GM19043 (cell line): ENCODE results near the gene ANO10.

ENCODE experiments used
- ATAC-seq: cut with Tn5 transposase; IDR thresholded peaks from one replicate; pipeline ENCODE4 v1.9.1; 2021; ENCODE audit warnings: low read depth; ENCODE audit not compliant: unreplicated experiment

ANO10 gene

GRCh38 chr3:43426388-43426787 lies 195.4 kb downstream of the ANO10 start:
- no peak for ATAC-seq

GRCh38 chr3:43425829-43426228 lies 196.0 kb downstream of the ANO10 start:
- no peak for ATAC-seq

- ATAC-seq: no peak
These were observed 198.2 kb downstream of the ANO10 start for GRCh38 chr3:43423639-43424038.

GRCh38 chr3:43423142-43423541 lies 198.7 kb downstream of the ANO10 start:
- ATAC-seq: no peak

GRCh38 chr3:43418601-43419272 lies 203.1 kb downstream of the ANO10 start:
- no peak for ATAC-seq

DNA sequence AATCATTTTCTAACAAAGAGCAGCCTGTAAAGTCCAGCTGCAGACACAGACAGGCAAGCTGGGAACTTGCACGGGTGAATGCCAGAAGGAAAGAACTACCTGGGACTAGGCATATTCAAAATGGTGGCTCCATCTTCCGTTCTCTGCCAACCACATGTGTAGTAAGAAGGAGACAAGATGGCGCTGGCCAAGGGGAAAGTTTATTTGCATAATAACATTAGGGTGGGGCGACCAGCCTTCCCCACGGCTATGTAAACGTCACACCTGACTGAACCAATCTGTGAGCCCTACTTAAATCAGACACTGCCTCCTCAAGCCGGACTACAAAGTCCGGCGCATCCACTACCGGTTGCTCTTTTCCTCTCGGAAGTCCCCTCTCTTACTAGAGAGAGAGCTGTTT lies 204.7 kb downstream of the ANO10 start:
- no peak for ATAC-seq

- no peak for ATAC-seq
These were observed 206.7 kb downstream of the ANO10 start for GRCh38 chr3:43415088-43415487.

- no peak for ATAC-seq
These were observed 208.0 kb downstream of the ANO10 start for GRCh38 chr3:43413676-43414368.

DNA sequence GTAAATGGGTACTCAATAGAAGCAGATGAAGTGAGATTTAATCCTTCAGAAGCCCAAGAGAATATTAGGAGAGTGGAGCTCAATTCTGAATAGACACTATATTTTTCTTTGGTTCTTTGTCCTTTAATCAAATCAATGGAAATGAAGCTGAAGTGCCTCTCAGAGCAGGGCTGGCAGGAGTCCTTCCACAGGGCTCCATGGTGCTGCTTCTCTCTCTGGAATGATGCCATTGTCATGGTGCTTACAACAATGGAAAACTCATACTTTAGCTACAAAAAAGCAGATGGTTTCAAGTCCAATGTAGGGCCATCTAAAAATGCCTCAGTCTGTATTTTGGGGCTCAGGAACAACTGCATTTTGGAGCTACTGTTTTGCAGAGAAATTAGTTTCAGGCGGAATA lies 210.4 kb downstream of the ANO10 start:
- no peak for ATAC-seq

DNA sequence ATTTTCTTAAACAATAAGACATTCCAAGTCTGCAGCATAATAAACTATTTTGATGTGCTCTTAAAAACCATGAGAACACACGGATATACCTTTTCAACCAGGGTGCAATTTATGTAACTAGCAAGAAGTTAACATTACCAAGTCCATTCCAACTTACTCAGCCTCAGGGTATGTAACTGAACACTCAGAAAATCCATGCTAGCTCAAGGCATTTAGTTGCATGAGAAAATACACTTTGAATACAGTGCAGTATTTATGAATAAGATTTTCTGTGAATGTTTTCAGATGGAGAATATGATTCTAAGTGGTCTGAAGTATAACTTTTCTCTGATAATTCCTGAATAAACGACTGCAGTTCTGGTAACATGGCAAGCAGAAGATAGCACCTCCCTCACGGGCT lies 211.2 kb downstream of the ANO10 start:
- no peak for ATAC-seq

DNA sequence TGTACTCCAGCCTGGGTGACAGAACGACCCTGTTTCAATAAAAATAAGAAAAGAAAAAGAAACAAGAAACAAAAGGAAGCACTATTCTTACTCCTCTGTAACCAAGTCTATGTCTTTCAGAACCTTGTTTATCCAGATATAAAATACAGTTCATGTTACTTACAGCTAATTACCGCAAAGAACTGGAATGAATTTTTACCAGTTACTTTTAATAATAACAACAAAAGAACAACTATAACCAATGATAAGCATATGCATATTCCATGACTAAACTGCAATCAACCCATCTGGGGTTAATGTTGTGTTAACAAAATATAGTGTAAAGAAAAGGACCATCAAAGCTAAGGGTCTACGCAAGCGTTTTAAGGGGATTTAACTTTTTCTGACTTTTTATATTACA lies 212.3 kb downstream of the ANO10 start:
- ATAC-seq: no peak

DNA sequence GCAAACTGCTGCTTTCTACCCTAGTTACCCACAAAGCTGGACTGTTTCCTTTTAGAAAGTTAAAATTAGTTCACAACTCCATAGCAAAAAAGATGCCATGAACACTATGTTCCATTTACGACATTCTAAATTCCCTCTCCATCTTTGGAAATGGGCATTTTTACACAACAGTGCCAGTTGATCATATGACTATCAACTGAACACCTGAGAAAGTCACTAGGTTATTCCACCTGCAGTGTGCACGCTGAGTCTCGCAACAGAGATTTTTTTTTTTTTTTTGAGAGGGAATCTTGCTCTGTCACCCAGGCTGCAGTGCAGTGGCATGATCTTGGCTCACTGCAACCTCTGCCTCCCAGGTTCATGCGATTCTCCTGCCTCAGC lies 215.2 kb downstream of the ANO10 start:
- ATAC-seq: no peak

- no peak for ATAC-seq
These were observed 215.7 kb downstream of the ANO10 start for GRCh38 chr3:43405888-43406642.

GRCh38 chr3:43400781-43401730 lies 220.8 kb downstream of the ANO10 start:
- ATAC-seq: no peak

DNA sequence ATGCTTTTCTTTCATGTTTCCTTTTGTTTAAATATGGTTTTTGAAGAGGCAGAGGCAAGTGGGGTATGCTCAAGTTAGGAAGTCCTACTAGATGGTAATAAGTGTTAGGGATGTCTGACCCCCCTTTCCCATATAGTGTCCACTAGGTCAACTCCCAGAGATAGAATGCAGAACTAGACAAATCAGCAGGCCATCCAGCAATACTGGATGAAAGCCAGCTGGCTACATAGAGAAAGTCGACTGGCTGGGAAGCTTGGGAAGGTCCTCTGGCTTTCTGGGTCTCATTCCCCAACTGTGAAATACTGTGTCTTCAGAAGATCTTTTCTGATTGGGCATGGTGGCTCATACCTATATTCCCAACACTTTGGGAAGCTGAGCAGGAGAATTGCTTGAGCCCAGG lies 221.6 kb downstream of the ANO10 start:
- no peak for ATAC-seq

- ATAC-seq: no peak
These were observed 222.8 kb downstream of the ANO10 start for GRCh38 chr3:43399034-43399433.

DNA sequence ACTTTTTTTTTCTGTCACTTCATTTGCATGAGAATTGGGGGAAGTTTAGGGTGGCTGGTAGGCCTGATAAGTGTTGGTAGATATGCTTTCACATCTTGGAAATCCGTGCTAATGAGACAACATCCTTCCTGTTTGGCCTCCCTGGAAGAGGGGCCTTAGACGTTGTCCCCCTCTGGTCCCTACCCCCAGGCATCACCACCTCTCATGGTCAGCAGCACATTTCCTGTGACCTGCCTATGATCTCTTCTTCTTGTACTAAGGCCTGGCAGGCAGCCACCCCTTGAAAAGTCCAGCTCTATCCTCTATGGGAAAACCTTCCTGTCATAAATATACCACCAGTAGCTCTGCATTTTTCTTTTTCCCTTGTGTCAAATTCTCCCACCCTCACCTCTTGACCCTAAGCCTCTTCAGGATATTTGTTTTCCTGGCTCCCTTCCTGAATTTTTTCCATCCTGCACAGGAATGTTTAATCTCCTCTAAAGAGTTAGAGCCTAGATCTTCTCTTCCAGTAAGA lies 227.7 kb downstream of the ANO10 start:
- ATAC-seq: no peak

DNA sequence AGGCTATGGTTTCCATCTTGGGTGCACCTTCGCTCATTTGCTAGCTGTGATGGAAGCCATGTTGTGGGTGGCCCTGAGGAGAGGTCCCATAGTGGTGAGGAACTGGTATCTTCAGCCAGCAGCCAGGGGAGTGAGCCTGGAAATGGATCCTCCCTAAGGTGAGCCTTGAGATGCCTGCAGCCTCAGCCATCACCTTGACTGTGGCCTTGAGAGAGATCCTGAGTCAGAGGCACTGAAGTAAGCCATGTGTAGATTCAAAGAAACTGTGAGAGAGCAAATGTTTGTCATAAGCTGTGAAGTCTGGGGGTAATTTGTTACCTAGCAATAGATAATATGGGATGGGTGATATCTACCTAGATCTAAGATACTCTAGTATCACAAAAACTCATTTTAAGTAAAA lies 230.2 kb downstream of the ANO10 start:
- ATAC-seq: no peak

DNA sequence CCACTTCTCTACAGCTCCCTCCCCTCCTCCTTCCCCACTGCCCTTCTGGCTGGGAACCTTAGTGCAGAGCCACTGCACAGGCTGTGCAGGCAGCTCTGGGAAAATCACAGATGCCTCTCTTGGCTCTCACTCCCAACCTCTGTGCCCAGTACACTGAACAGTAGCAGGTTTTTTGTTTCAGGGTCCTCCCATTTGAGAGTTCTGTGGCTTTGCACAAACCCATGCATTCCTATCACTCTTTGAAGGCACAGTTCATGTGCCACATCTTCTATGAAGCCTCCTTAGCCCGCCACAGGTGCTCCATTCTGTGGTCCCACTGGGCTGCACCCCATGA lies 231.6 kb downstream of the ANO10 start:
- ATAC-seq: no peak

- ATAC-seq: no peak
These were observed 232.2 kb downstream of the ANO10 start for GRCh38 chr3:43389388-43390254.
